Omental fat pad (tissue), 4 donors: Measurements from ENCODE around the gene ATP9A. TPM values are rescaled to one million over a fixed set of nuclear protein-coding genes. Genes with fewer than 3 reads are reported as not detected.

ENCODE experiments used
- ATAC-seq: fragments of 150-250 bp; one replicate; pipeline ENCODE4 v1.9.1; 2016; ENCODE audit warnings: mild to moderate bottlenecking, moderate library complexity; ENCODE audit not compliant: low FRiP score
- DNase-seq: peaks from one replicate; pipeline ENCODE4 v3.0.0-alpha.2; 2019; ENCODE audit warnings: low spot score
- CTCF ChIP-seq, 3 donors: fragments of 450-650 bp; IDR thresholded peaks; one replicate each; pipeline ENCODE4 v1.5.1; 2016 to 2017; ENCODE audit warnings: antibody characterized with exemption in 3 of 3, mild to moderate bottlenecking in 3 of 3, moderate library complexity in 2 of 3
- total RNA-seq, 4 donors: library from RNA; depleted of rRNA; stranded (reverse); fragments of >200 nt; gene quantifications; one replicate each; pipeline ENCODE4 v1.1.0, GENCODE V29; 2016

Gene ATP9A
- total RNA-seq, 4 donors from 2014 or later, result 16.7 to 129 (median 55.0) TPM

- DNase-seq (no peak), ATAC-seq (no peak)
- no peak for TF ChIP-seq CTCF (IDR thresholded peaks at IDR 0.05)
Measured at GRCh38 chr20:51710361-51710894, 57.8 kb downstream of the ATP9A start.

- TF ChIP-seq CTCF (IDR thresholded peaks at IDR 0.05), result no peak
- ATAC-seq (no peak), DNase-seq (no peak)
Measured at GRCh38 chr20:51705400-51705799, 62.8 kb downstream of the ATP9A start.

- no peak for ATAC-seq
Measured at GRCh38 chr20:51703400-51704287, 64.5 kb downstream of the ATP9A start.

GRCh38 chr20:51702556-51702955 is 65.6 kb downstream of the ATP9A start:
- no peak for ATAC-seq
- DNase-seq, result no peak
- no peak for TF ChIP-seq CTCF (IDR thresholded peaks at IDR 0.05)

More at GRCh38 chr20:51703400-51704287, 64.5 kb downstream of the ATP9A start:
- no peak for DNase-seq
- no peak for TF ChIP-seq CTCF (IDR thresholded peaks at IDR 0.05)

- DNase-seq, result no peak
- no peak for ATAC-seq
- TF ChIP-seq CTCF (IDR thresholded peaks at IDR 0.05), result no peak
Measured at GRCh38 chr20:51700809-51701285, 67.3 kb downstream of the ATP9A start.

GRCh38 chr20:51698252-51698651 is 69.9 kb downstream of the ATP9A start:
- no peak for TF ChIP-seq CTCF (IDR thresholded peaks at IDR 0.05)
- DNase-seq (no peak), ATAC-seq (no peak)
